HG03575 (cell line): ENCODE results near the gene TMEM127.
"Not testable (repeated sequence)": the region's sequence is repeated elsewhere in the genome, so short reads cannot be mapped to it uniquely, and the experiment has no call there.

Experiments
- ATAC-seq: cut with Tn5 transposase; IDR thresholded peaks from one replicate; pipeline ENCODE4 v1.9.1; 2021; ENCODE audit not compliant: unreplicated experiment, insufficient number of reproducible peaks, low FRiP score; ENCODE audit errors: extremely low read depth

Gene TMEM127

GRCh38 chr2:96265349-96265839, 403 bp downstream of the TMEM127 start:
- ATAC-seq: peak; percentile 5

- no peak for ATAC-seq
Observed at GRCh38 chr2:96264656-96265348, 995 bp downstream of the TMEM127 start.

GRCh38 chr2:96264086-96264485, 1.7 kb downstream of the TMEM127 start:
- ATAC-seq: no peak

GRCh38 chr2:96262306-96262705, 3.5 kb downstream of the TMEM127 start:
- no peak for ATAC-seq

- no peak for ATAC-seq
Observed at GRCh38 chr2:96261328-96262003, 4.3 kb downstream of the TMEM127 start.

- no peak for ATAC-seq
Observed at GRCh38 chr2:96260387-96261260, 5.2 kb downstream of the TMEM127 start.

GRCh38 chr2:96259497-96259921, 6.3 kb downstream of the TMEM127 start:
- ATAC-seq: no peak

- ATAC-seq: no peak
Observed at GRCh38 chr2:96258166-96259022, 7.4 kb downstream of the TMEM127 start.

GRCh38 chr2:96257744-96258143, 8.1 kb downstream of the TMEM127 start:
- not testable (repeated sequence) for ATAC-seq

- ATAC-seq: no peak
Observed at GRCh38 chr2:96256611-96257113, 9.1 kb downstream of the TMEM127 start.

- no peak for ATAC-seq
Observed at GRCh38 chr2:96254571-96254970, 11.2 kb downstream of the TMEM127 start.

GRCh38 chr2:96253006-96253405, 12.8 kb downstream of the TMEM127 start:
- ATAC-seq: no peak

- ATAC-seq: no peak
Observed at GRCh38 chr2:96252526-96252925, 13.3 kb downstream of the TMEM127 start.

GRCh38 chr2:96251721-96252292, 14.0 kb downstream of the TMEM127 start:
- ATAC-seq: no peak

- ATAC-seq: no peak
Observed at GRCh38 chr2:96250188-96250587, 15.6 kb downstream of the TMEM127 start.

- ATAC-seq: no peak
Observed at GRCh38 chr2:96249654-96250053, 16.1 kb downstream of the TMEM127 start.

GRCh38 chr2:96248624-96249023, 17.2 kb downstream of the TMEM127 start:
- ATAC-seq: no peak

GRCh38 chr2:96247896-96248295, 17.9 kb downstream of the TMEM127 start:
- ATAC-seq: no peak
